Liver (tissue), 9 donors: ENCODE results near the gene TMEM151B. TPM values are rescaled to one million over a fixed set of nuclear protein-coding genes. Genes with fewer than 3 reads are reported as not detected.

ENCODE experiments used
- DNase-seq: peaks from one replicate; pipeline ENCODE4 v3.0.0-alpha.2; 2017; ENCODE audit warnings: low spot score
- H3K27ac ChIP-seq, 2 donors: one replicate each; pipeline ENCODE4 v1.7.0; 2013; ENCODE audit warnings: inconsistent platforms in 2 of 2, low read length in 2 of 2, control low read depth in 1 of 2, low read depth in 1 of 2, mild to moderate bottlenecking in 1 of 2
- H3K27me3 ChIP-seq, 4 donors: one replicate each; pipeline versions ENCODE4 v1.6.1 to v1.7.0; 2013; ENCODE audit warnings: low read length in 3 of 4, inconsistent platforms in 1 of 4, mild to moderate bottlenecking in 1 of 4, moderate library complexity in 1 of 4; ENCODE audit not compliant: control insufficient read depth in 4 of 4, insufficient read depth in 4 of 4
- H3K36me3 ChIP-seq, 4 donors: one replicate each; pipeline versions ENCODE4 v1.6.1 to v1.7.0; 2013; ENCODE audit warnings: low read length in 3 of 4, mild to moderate bottlenecking in 3 of 4, low read depth in 1 of 4, moderate library complexity in 1 of 4; ENCODE audit not compliant: control insufficient read depth in 4 of 4, insufficient read depth in 3 of 4
- H3K4me1 ChIP-seq, 4 donors: one replicate each; pipeline versions ENCODE4 v1.6.1 to v1.7.0; 2013; ENCODE audit warnings: low read length in 3 of 4, mild to moderate bottlenecking in 3 of 4, moderate library complexity in 1 of 4; ENCODE audit not compliant: control insufficient read depth in 4 of 4, insufficient read depth in 4 of 4
- H3K4me3 ChIP-seq, 3 donors: one replicate each; pipeline versions ENCODE4 v1.6.1 to v1.7.0; 2013; ENCODE audit warnings: low read length in 3 of 3, control low read depth in 1 of 3, low read depth in 1 of 3, mild to moderate bottlenecking in 1 of 3
- H3K9ac ChIP-seq, 2 donors: one replicate each; pipeline ENCODE4 v1.7.0; 2013; ENCODE audit warnings: low read length in 2 of 2, mild to moderate bottlenecking in 2 of 2, moderate library complexity in 2 of 2, control low read depth in 1 of 2, low read depth in 1 of 2
- H3K9me3 ChIP-seq, 4 donors: one replicate each; pipeline versions ENCODE4 v1.6.1 to v1.7.0; 2013; ENCODE audit warnings: low read length in 3 of 4; ENCODE audit not compliant: control insufficient read depth in 4 of 4
- ATF3 ChIP-seq: IDR thresholded peaks from 2 replicates; pipeline ENCODE4 v1.6.1; 2016; ENCODE audit warnings: antibody characterized with exemption
- EGR1 ChIP-seq, 2 donors: IDR thresholded peaks; 2 replicates each; pipeline ENCODE4 v1.6.1; 2016 to 2018; ENCODE audit warnings: antibody characterized with exemption in 2 of 2, low read depth in 2 of 2
- FOXA1 ChIP-seq: IDR thresholded peaks from 2 replicates; pipeline ENCODE4 v1.6.1; 2016; ENCODE audit warnings: antibody characterized with exemption
- HNF4A ChIP-seq, 2 donors: conservative IDR thresholded peaks; 2 replicates each; pipeline ENCODE4 v1.6.1; 2016; ENCODE audit warnings: antibody characterized with exemption in 2 of 2, mild to moderate bottlenecking in 2 of 2
- HNF4G ChIP-seq: IDR thresholded peaks from 2 replicates; pipeline ENCODE4 v1.6.1; 2016; ENCODE audit warnings: antibody characterized with exemption
- NR2F2 ChIP-seq: IDR thresholded peaks from 2 replicates; pipeline ENCODE4 v1.6.1; 2016; ENCODE audit warnings: antibody characterized with exemption
- RAD21 ChIP-seq, 2 donors: IDR thresholded peaks; 2 replicates each; pipeline ENCODE4 v1.6.1; 2016; ENCODE audit warnings: antibody characterized with exemption in 2 of 2, mild to moderate bottlenecking in 2 of 2
- REST ChIP-seq: IDR thresholded peaks from 2 replicates; pipeline ENCODE4 v1.6.1; 2016; ENCODE audit warnings: antibody characterized with exemption, mild to moderate bottlenecking
- RXRA ChIP-seq, 2 donors: IDR thresholded peaks; 2 replicates each; pipeline ENCODE4 v1.6.1; 2017 to 2018; ENCODE audit warnings: antibody characterized with exemption in 2 of 2, mild to moderate bottlenecking in 1 of 2
- SP1 ChIP-seq: IDR thresholded peaks from 2 replicates; pipeline ENCODE4 v1.6.1; 2018; ENCODE audit warnings: antibody characterized with exemption, mild to moderate bottlenecking
- TAF1 ChIP-seq: conservative IDR thresholded peaks from 2 replicates; pipeline ENCODE4 v1.6.1; 2016; ENCODE audit warnings: antibody characterized with exemption, mild to moderate bottlenecking
- YY1 ChIP-seq: IDR thresholded peaks from 2 replicates; pipeline ENCODE4 v1.6.1; 2016; ENCODE audit warnings: antibody characterized with exemption, mild to moderate bottlenecking
- ZBTB33 ChIP-seq: IDR thresholded peaks from 2 replicates; pipeline ENCODE4 v1.6.1; 2016; ENCODE audit warnings: antibody characterized with exemption
- WGBS: extraction: QIAGEN DNeasy Blood & Tissue Kit; methylation state at CpG from one replicate; pipeline ENCODE4 v1.1.7; 2013; 5-methylcytosine and 5-hydroxymethylcytosine counted together
- polyA plus RNA-seq, 2 donors: library from polyadenylated mRNA; stranded (reverse) in 1 of 2; unstranded in 1 of 2; fragments of 200-250 nt in 1 of 2; fragments of >200 nt in 1 of 2; fragmentation: Nextera tagmentation in 1 of 2; extraction: Ambion mirVana in 1 of 2; gene quantifications; one replicate each; pipeline versions ENCODE4 v1.2.1 to v1.2.3, GENCODE V29; 2013 to 2015
- total RNA-seq, 2 donors: library from RNA; depleted of rRNA; stranded (reverse); fragments of >200 nt; gene quantifications; one replicate each; pipeline ENCODE4 v1.2.3, GENCODE V29; 2014
- donor health status: healthy.
- donor health status: healthy.
- donor health status: healthy.
- donor health status: healthy.
- donor health status: healthy.

Gene TMEM151B
- total and polyA plus RNA-seq, 4 donors = not detected

GRCh38 chr6:44235269-44235668 lies 35.0 kb upstream of the TMEM151B start:
- Histone ChIP-seq H3K4me1 (peaks cover 16 to 58% (median 47%) of the 10 kb centered on the region in 4 donors), H3K27me3 (no peaks in the 10 kb centered on the region), H3K9me3 (no peaks in the 10 kb centered on the region), H3K36me3 (peaks cover 0 to 4% (median 2%) of the 10 kb centered on the region in 4 donors), H3K4me3 (no peak overlapping the region), H3K9ac (peak overlapping the region; percentile 34 to 60), H3K27ac (peak overlapping the region; percentile 97 to 99)
- no peak for DNase-seq
- 49% methylated on average over 6 of the region's 6 CpGs for WGBS
- no peak for TF ChIP-seq HNF4G
- TF ChIP-seq YY1 = no peak

- Histone ChIP-seq H3K36me3 (peaks cover 0 to 3% (median 1%) of the 10 kb centered on the region in 4 donors), H3K27ac (peak overlapping the region; percentile 97 to 99), H3K4me3 (no peak overlapping the region), H3K27me3 (no peaks in the 10 kb centered on the region), H3K9ac (peak overlapping the region in 1 of 2 donors; percentile 25), H3K4me1 (peaks cover 16 to 56% (median 43%) of the 10 kb centered on the region in 4 donors), H3K9me3 (no peaks in the 10 kb centered on the region)
- peak; percentile 66 to 74 for TF ChIP-seq RXRA (IDR thresholded peaks at IDR 0.05)
- TF ChIP-seq FOXA1 = peak; percentile 32
- TF ChIP-seq HNF4A (conservative IDR thresholded peaks at IDR 0.05) = peak in 1 of 2 donors; percentile 53
- peak; percentile 24 for TF ChIP-seq ZBTB33
- peak in 1 of 2 donors; percentile 23 for TF ChIP-seq RAD21 (IDR thresholded peaks at IDR 0.05)
- TF ChIP-seq NR2F2 = no peak
- peak in 1 of 2 donors; percentile 24 for TF ChIP-seq EGR1 (IDR thresholded peaks at IDR 0.05; ENCODE audit: low read depth in 2 of 2)
- TF ChIP-seq REST = no peak
- TF ChIP-seq YY1 = peak; percentile 91
- peak; percentile 59 for TF ChIP-seq SP1
- peak; percentile 66 for TF ChIP-seq ATF3
- no peak for TF ChIP-seq HNF4G
- no peak for TF ChIP-seq TAF1
- 59% methylated on average over 6 of the region's 6 CpGs for WGBS
- DNase-seq = no peak
These were observed 34.2 kb upstream of the TMEM151B start for GRCh38 chr6:44235891-44236516.
